ENCODE measurements around the gene DLGAP1. TPM values are rescaled to one million over a fixed set of nuclear protein-coding genes. Genes with fewer than 3 reads are reported as not detected.
"Not testable (repeated sequence)": the region's sequence is repeated elsewhere in the genome, so short reads cannot be mapped to it uniquely, and the experiment has no call there.

DLGAP1 gene
- total RNA-seq, 1 donor from 2014 or later = 4.4 TPM

DNA sequence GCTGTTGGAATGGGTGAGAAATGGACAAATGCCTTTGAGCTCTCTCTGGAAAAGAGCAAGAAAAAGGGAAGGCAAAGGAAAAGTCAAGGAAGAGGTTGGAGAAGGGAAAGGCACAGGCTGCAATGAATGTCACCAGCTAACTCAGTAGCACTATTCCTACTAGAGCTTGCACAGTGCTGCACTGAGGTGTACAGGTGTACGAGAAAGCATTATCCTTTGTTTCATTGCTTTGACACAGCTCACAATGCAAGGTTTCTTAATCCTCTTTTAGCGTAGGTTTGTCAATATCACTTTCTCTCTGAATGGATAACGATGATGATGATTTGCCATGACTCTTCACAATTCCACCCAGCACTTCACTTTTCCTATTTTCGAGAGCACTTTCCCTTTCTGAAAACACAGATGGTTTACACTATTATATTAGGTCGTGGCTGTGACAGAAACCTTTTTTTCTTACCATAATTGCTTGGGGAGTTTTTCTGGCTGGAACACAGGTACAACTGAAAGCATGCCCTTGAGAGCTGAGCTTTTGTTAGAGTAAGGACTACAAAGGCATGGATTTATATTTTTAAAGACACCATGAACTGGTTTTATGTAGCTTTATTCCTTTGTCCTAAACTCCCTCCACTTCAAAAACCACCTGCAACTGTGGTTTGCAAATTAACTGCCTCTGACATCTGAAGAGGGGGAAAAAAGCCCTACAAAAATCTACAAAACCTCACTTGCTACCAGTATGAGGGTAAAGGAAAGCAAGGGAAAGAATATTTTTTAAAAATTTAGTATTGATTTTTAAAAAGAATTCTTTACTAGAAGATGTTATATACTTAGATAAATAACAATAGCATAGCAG is 739.7 kb downstream of the DLGAP1 start:
- DNase-seq = no peak

GRCh38 chr18:3713708-3714107 is 741.4 kb downstream of the DLGAP1 start:
- no peak for DNase-seq

DNA sequence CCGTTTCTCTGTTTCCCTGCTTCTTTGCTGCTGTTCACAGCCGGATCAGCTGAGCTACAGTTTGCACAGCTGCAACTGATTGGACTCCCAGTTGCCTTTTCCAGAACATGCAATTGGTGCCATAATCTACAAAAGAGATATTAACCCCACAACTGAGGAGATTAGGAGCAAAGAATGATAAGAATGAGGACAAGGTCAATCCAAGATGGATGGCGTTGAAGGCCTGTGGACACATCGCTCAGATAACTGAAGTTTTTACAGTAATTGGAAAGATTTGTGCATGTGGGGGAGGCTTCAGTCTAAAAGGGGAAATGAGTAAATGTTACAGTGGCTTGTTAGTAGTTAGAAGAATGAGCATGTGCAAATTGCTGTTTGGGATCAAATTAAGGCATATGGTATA is 741.9 kb downstream of the DLGAP1 start:
- DNase-seq = no peak

DNA sequence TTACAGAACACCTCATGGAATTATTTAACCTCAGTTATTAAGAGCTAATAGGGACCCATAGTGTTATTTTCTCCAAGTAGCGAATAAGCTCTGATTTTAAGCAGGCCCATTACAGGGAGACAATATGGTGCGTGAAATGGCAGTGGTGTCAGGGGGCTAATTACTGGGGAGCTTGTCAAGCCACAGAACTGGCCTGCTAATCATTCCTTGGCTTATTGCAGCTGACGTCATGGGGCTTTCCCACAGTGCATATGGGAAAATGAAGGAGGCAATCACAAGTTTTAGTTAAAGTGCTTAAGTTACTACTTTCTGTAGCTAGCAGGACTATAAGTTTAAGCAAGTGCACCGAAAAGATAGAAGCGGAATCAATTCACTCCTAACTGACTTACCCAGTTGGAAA is 742.6 kb downstream of the DLGAP1 start:
- DNase-seq = no peak

- no peak for DNase-seq
Measured at GRCh38 chr18:3710712-3711301, 744.3 kb downstream of the DLGAP1 start.

GRCh38 chr18:3709205-3709604 is 745.9 kb downstream of the DLGAP1 start:
- DNase-seq = no peak

GRCh38 chr18:3706279-3707097 is 748.6 kb downstream of the DLGAP1 start:
- no peak for DNase-seq

DNA sequence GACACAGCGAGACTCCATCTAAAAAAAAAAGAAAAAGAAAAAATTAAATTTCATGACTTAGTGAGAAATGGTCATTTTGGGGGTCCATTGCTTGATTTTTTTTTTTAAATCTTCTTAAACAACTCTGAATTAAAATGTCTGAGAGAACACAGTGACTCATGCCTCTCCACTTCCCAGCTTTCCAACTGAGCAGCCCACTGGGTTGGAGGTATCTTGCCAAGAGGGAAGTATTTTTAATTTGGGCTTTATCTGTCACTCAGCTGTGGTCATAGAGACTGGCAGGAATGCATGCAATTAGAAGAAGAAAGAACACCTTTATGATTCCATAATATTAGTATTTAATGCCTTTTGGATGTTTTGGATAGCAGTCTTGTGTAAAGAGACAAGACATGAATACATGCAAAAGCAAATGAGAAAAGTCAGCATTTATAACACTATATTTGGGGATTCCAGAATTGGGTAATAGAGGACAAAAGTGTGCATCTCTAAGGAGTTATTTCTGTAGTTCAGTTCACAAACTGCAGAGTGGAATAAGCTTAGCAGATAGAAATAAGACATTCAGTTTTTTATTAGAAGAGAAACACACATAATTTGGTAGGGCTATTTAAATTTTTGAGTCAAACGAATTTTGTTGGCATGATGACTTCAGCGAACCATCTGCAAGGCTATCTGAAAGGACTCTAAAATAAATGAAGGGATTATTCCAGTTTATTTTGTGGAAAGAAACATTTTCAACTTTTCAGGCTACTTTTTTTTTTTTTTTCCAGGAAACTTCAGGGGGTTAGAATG is 750.4 kb downstream of the DLGAP1 start:
- no peak for DNase-seq

DNA sequence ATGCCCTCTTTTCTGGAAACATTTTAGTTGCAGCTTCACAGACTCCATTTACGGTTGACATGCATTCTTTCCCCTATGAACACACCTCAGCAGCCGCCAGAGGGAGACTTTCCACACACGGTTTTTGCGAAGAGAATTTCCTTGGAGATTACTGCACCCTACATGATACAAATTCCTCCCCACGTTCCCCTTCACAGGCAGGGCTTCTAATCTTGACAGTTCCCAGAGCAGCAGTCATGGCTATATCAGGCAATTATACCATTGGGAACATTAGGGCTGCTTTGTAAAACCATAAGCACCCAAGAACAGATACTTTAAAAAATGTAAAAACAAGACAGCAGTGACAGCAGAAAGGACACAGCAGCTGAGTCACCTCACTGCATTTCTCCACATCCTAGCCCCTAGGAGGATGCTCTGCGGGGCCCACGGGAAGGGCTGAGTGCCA is 751.4 kb downstream of the DLGAP1 start:
- peak; percentile 72 for DNase-seq

DNA sequence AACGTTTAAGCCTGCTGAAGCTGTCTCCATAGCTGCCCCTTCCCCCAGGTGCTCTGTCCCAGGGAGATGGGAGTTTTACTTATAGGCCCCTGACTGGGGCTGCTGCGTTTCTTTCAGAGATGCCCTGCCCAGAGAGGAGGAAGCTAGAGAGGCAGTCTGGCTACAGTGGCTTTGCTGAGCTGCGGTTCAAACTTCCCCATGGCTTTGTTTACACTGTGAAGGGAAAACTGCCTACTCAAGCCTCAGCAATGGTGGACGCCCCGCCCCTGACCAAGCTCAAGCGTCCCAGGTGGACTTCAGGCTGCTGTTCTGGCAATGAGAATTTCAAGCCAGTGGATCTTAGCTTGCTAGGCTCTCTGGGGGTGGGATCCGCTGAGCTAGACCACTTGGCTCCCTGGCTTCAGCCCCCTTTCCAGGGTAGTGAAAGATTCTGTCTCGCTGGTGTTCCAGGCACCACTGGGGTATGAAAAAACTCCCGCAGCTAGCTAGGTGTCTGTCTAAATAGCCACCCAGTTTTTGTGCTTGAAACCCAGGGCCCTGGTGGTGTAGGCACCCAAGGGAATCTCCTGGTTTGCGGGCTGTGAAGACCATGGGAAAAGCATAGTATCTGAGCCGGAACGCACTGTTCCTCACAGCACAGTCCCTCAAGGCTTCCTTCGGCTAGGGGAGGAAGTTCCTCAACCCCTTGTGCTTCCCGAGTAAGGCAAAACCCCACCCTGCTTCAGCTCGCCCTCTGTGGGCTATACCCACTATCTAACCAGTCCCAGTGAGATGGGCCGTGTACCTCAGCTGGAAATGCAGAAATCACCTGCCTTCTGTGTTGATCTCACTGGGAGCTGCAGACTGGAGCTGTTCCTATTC is 755.2 kb downstream of the DLGAP1 start:
- DNase-seq = not testable (repeated sequence)

DNA sequence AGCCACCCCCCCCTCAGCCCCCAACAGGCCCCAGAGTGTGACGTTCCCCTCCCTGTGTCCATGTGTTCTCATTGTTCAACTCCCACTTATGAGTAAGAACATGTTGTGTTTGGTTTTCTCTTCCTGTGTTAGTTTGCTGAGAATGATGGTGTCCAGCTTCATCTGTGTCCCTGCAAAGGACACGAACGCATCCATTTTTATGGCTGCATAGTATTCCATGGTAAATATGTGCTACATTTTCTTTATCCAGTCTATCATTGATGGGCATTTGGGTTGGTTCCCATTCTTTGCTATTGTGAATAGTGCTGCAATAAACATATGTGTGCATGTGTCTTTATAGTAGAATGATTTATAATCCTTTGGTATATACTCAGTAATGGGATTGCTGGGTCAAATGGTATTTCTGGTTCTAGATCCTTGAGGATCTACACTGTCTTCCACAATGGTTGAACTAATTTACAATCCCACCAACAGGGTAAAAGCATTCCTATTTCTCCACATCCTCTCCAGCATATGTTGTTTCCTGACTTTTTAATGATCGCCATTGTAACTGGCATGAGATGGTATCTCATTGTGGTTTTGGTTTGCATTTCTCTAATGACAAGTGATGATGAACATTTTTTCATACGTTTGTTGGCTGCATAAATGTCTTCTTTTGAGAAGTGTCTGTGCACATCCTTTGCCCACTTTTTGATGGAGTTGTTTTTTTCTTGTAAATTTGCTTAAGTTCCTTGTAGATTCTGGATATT is 760.9 kb downstream of the DLGAP1 start:
- DNase-seq = not testable (repeated sequence)

GRCh38 chr18:3693410-3693809 is 761.7 kb downstream of the DLGAP1 start:
- DNase-seq = no peak

GRCh38 chr18:3692691-3693090 is 762.4 kb downstream of the DLGAP1 start:
- DNase-seq = no peak

DNA sequence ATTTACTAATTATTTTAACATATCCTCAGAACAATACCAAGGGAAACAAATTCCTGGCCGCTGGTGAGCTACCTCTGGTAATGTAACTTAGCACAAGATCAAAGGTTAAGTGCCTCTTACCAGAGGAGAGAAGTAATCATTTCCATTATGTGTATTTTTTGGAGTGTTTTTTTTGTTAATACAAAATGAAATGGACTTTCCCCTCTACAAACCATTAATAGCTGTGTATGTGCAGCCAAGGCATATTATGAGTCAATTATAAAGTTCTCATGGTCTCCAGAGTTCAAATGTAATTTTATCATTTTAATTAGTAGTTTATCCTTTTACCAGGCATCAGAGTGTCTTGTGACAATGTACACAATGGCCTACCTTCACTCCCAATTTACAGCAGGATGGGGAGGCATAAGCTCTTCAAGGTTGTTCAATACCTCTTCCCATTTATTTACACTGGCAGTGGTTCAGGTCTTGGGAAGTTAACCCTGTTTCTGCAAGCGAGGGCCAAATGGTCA is 762.9 kb downstream of the DLGAP1 start:
- no peak for DNase-seq

DNA sequence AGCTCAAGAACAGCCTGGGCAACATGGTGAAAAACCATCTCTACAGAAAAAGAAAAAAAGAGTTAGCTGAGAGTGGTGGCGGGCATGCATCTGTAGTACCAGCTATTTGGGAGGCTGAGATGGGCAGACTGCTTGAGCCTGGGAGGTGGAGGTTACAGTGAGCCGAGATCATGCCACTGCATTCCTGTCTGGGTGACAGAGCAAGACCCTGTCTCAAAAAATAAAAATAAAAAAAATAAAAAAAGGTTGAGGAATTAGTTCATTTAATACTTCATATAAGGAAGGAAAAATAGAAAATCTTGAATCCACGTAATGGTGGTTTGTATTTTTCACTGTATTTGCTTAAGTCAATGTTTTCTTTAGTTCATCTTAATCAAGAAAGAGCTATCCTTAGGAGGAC is 763.4 kb downstream of the DLGAP1 start:
- no peak for DNase-seq

- no peak for DNase-seq
Measured at GRCh38 chr18:3690764-3691066, 764.4 kb downstream of the DLGAP1 start.

DNA sequence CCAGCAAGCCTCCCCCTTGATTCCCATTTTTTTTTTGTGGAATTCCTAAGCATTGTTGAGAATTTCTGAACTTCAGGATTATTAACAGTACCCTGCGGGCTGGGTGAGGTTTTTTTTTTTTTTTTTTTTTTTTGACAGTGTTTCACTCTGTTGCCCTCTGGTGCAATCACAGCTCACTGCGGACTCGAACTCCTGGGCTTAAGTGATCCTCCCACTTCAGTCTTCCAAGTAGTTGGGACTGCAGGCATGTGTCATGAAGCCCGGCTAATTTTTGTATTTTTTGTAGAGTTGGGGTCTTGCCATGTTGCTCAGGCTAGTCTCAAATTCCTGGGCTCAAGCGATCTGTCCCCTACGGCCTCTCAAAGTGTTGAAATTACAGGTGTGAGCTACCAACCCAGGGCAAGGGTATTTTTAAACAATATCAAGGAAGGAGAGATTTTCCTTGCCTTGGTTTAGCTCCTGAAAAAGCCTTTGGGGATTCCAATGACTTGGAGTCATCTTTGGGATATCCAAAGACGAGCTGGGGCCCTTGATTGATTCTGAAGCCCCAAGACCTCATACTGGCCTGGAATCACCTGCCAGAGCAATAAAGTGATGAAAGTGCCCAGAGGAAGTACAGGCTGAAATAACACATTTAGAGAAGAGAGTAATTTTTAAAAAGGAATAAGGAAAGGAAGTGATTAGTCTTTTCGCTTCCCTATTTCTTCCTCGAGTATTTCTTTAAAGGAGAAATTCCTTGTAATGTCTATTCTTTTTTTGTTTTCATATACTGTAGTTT is 764.9 kb downstream of the DLGAP1 start:
- no peak for DNase-seq

DNA sequence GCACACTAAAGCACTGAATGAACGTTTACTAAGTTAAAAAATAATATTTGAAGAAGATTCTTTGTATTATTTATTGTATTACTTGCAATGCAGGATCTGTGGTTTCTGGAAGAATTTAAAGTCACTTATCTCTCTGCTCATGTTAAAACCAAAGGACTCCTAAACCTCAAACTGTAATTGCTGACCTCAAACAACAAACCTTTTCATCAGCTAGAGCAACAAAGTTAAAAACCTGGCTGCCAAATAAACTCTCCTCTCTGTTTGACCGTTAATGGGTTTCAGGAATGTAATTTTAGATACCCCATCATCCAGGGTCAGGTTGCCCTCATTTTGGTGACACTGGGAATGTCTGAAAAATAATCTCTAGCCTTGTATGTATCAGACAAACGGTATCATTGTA is 766.0 kb downstream of the DLGAP1 start:
- DNase-seq = no peak

DNA sequence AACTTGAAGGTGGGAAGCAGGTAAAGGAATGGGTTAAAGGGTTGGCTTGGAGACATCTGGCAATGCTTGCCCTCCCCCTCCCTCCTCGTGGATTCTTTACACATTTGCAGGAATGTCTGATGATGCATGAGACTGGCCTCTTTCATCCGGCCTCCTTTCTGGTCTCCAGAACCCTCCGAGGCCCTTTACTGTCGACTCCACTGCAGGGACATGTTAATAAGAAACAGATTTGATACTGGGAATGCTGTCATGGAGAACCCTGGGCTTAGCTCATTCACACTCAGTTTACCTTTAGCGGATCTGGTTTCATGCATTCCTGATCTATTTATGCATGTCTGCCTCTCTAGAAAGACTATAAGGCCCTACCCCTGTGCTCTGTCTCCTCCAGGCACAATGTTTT is 766.4 kb downstream of the DLGAP1 start:
- DNase-seq = peak; percentile 63

GRCh38 chr18:3683483-3683882 is 771.6 kb downstream of the DLGAP1 start:
- DNase-seq = no peak

All from tongue (tissue), 2 donors.